GF-D8 (cell line): Measurements from ENCODE around the gene PARP15.
"Not testable (repeated sequence)": the region's sequence is repeated elsewhere in the genome, so short reads cannot be mapped to it uniquely, and the experiment has no call there.

Source experiments
- DNase-seq: peaks from one replicate; lab custom pipeline; 2025; lab: John Stamatoyannopoulos, UW

The PARP15 gene

GRCh38 chr3:122577409-122578031, at the start of gene PARP15:
TSS of gene PARP15 (plus strand) at chr3:122577650. CDS start at chr3:122577668, 18 bp downstream.
- DNase-seq: no peak

GRCh38 chr3:122530164-122530563, 47.3 kb upstream of the PARP15 start:
- no peak for DNase-seq

- no peak for DNase-seq
These were observed 44.0 kb upstream of the PARP15 start for GRCh38 chr3:122533480-122533879.

GRCh38 chr3:122533931-122534334, 43.5 kb upstream of the PARP15 start:
- peak; percentile 82 for DNase-seq

- no peak for DNase-seq
These were observed 41.4 kb upstream of the PARP15 start for GRCh38 chr3:122535964-122536631.

- no peak for DNase-seq
These were observed 40.8 kb upstream of the PARP15 start for GRCh38 chr3:122536632-122537001.

- DNase-seq: no peak
These were observed 38.4 kb upstream of the PARP15 start for GRCh38 chr3:122538956-122539490.

GRCh38 chr3:122546151-122546550, 31.3 kb upstream of the PARP15 start:
- no peak for DNase-seq

- no peak for DNase-seq
These were observed 29.4 kb upstream of the PARP15 start for GRCh38 chr3:122548076-122548475.

- DNase-seq: no peak
These were observed 28.8 kb upstream of the PARP15 start for GRCh38 chr3:122548619-122549018.

GRCh38 chr3:122553171-122553570, 24.3 kb upstream of the PARP15 start:
- DNase-seq: no peak

GRCh38 chr3:122555275-122556071, 22.0 kb upstream of the PARP15 start:
- DNase-seq: no peak

- DNase-seq: no peak
These were observed 20.1 kb upstream of the PARP15 start for GRCh38 chr3:122557356-122557755.

GRCh38 chr3:122558605-122559004, 18.8 kb upstream of the PARP15 start:
- DNase-seq: no peak

- no peak for DNase-seq
These were observed 17.5 kb upstream of the PARP15 start for GRCh38 chr3:122559906-122560305.

- no peak for DNase-seq
These were observed 16.8 kb upstream of the PARP15 start for GRCh38 chr3:122560680-122561079.

GRCh38 chr3:122562923-122563716, 14.3 kb upstream of the PARP15 start:
- no peak for DNase-seq

- no peak for DNase-seq
These were observed 13.8 kb upstream of the PARP15 start for GRCh38 chr3:122563717-122564025.

- DNase-seq: peak; percentile 51
These were observed 13.1 kb upstream of the PARP15 start, which contains the start of the genes DTX3L and PARP9 for GRCh38 chr3:122564155-122564912. TSS of gene DTX3L (plus strand) at chr3:122564338. CDS start at chr3:122564427, 89 bp downstream. TSS of gene PARP9 (minus strand) at chr3:122564300. CDS start at chr3:122559620, 4,680 bp downstream.

- DNase-seq: not testable (repeated sequence)
These were observed 9.3 kb upstream of the PARP15 start for GRCh38 chr3:122568131-122568530.

GRCh38 chr3:122568755-122569154, 8.7 kb upstream of the PARP15 start:
- DNase-seq: no peak
